DND-41 (cell line): ENCODE results near the gene DHODH.

ENCODE experiments used
- CTCF ChIP-seq: IDR thresholded peaks from 2 replicates; pipeline ENCODE4 v1.5.1; 2012; ENCODE audit warnings: borderline replicate concordance, low read length, moderate library complexity, mild to moderate bottlenecking; ENCODE audit not compliant: poor library complexity, severe bottlenecking; ENCODE audit errors: extremely low read depth
- EZH2 ChIP-seq: IDR thresholded peaks from 3 replicates; pipeline ENCODE4 v1.6.1; 2012; ENCODE audit warnings: borderline replicate concordance, low read depth, mild to moderate bottlenecking, moderate library complexity, low read length, inconsistent platforms; ENCODE audit not compliant: severe bottlenecking

GRCh38 chr16:71974068-71974818 lies 34.3 kb upstream of the DHODH start:
- no peak for TF ChIP-seq CTCF
- no peak for TF ChIP-seq EZH2
